Testis (tissue), 5 donors: ENCODE data around the gene RDH11. TPM values are rescaled to one million over a fixed set of nuclear protein-coding genes. Genes with fewer than 3 reads are reported as not detected.

Source experiments
- DNase-seq: peaks from one replicate; pipeline ENCODE4 v3.0.0-alpha.2; 2019
- H3K27ac ChIP-seq, 2 donors: fragments of 200-600 bp; sonication (generic); one replicate each; pipeline ENCODE4 v1.5.1; 2019
- H3K27me3 ChIP-seq: fragments of 200-600 bp; sonication (generic); one replicate; pipeline ENCODE4 v1.5.1; 2019
- H3K36me3 ChIP-seq: fragments of 200-600 bp; sonication (generic); one replicate; pipeline ENCODE4 v1.5.1; 2017; ENCODE audit warnings: low read depth; ENCODE audit errors: missing control alignments
- H3K4me1 ChIP-seq: fragments of 200-600 bp; sonication (generic); one replicate; pipeline ENCODE4 v1.5.1; 2019
- H3K4me3 ChIP-seq, 2 donors: fragments of 200-600 bp; sonication (generic); one replicate each; pipeline ENCODE4 v1.5.1; 2017 to 2019
- H3K9me3 ChIP-seq: fragments of 200-600 bp; sonication (generic); one replicate; pipeline ENCODE4 v1.5.1; 2017
- CTCF ChIP-seq, 3 experiments: fragments of 450-650 bp in 2 of 3; fragments of 200-600 bp in 1 of 3; sonication (generic) in 1 of 3; IDR thresholded peaks; one replicate each; pipeline ENCODE4 v1.5.1; 2016 to 2019; ENCODE audit warnings: antibody characterized with exemption in 3 of 3, mild to moderate bottlenecking in 2 of 3, moderate library complexity in 1 of 3
- POLR2A ChIP-seq: fragments of 450-650 bp; IDR thresholded peaks from one replicate; pipeline ENCODE4 v1.6.1; 2017; ENCODE audit warnings: antibody characterized with exemption, mild to moderate bottlenecking, moderate library complexity
- WGBS, 2 donors: methylation state at CpG; one replicate each; pipeline ENCODE4 v1.1.5; 2018; 5-methylcytosine and 5-hydroxymethylcytosine counted together
- intact Hi-C: fragments of 100-400 bp; cut with DNase I; formaldehyde crosslinking; loops from one replicate; pipeline ENCODE4 v1.15.1; 2023; ENCODE audit warnings: low total_unique reads
- long read RNA-seq, 2 donors: transcript quantifications; one replicate each; lab custom pipeline, GENCODE V29; 2026
- polyA plus RNA-seq: library from polyadenylated mRNA; stranded (reverse); fragments of 350-450 nt; fragmentation: Illumina TruSeq; extraction: RNeasy Lipid Tissue Mini Kit (QIAGEN cat#74804); gene quantifications from one replicate; pipeline ENCODE4 v1.2.3, GENCODE V29; 2014; ENCODE audit warnings: low read depth, low replicate concordance; ENCODE audit not compliant: insufficient read depth
- total RNA-seq, 2 donors: library from RNA; depleted of rRNA; stranded (reverse); fragments of >200 nt; gene quantifications; one replicate each; pipeline ENCODE4 v1.2.3, GENCODE V29; 2016

The RDH11 gene
- total RNA-seq (10 to 100 TPM; 82.4 to 87.5 TPM), polyA plus RNA-seq (63.2 TPM)
- long read RNA-seq, donor 1, transcript RDH11-201 (7 exons, 2,588 nt), result major isoform, 33 of 44 reads
- long read RNA-seq, donor 1, partial matches to known transcripts, result 10 of 44 reads
- long read RNA-seq, donor 1, other reads (novel, unspliced or antisense), result 0 of 44 reads
- long read RNA-seq, donor 2, transcript RDH11-201 (7 exons, 2,588 nt), result major isoform, 28 of 28 reads
- long read RNA-seq, donor 2, partial matches to known transcripts, result 0 of 28 reads
- long read RNA-seq, donor 2, other reads (novel, unspliced or antisense), result 0 of 28 reads

- peak; percentile 95 for DNase-seq
- intact Hi-C loops, result no loop called here
- H3K4me3 ChIP-seq, result peak within 1 kb of the TSS; percentile 78 to 92
- no peaks in the 10 kb centered on the region for H3K4me1 ChIP-seq
- TF ChIP-seq POLR2A (peak; percentile 85), CTCF (IDR thresholded peaks at IDR 0.05) (no peak)
- peak within 1 kb of the TSS; percentile 92 to 93 for H3K27ac ChIP-seq
- H3K27me3 ChIP-seq, result no peaks in the 10 kb centered on the region
- WGBS, 2 donors, result 1% methylated on average over 20 to 25 of the region's 25 CpGs
- H3K36me3 ChIP-seq, result no peaks in the 10 kb centered on the region
- H3K9me3 ChIP-seq, result no peaks in the 10 kb centered on the region
Observed at GRCh38 chr14:67695394-67695949, at the start of gene RDH11. Gene RDH11 (minus strand): TSS chr14:67695764. CDS start chr14:67695703, 61 bp downstream.

- Histone ChIP-seq H3K9me3 (no peaks in the 10 kb centered on the region), H3K4me3 (no peak overlapping the region), H3K36me3 (no peaks in the 10 kb centered on the region), H3K27ac (no peak overlapping the region), H3K4me1 (no peaks in the 10 kb centered on the region), H3K27me3 (no peaks in the 10 kb centered on the region)
- TF ChIP-seq POLR2A, result no peak
- no peak for TF ChIP-seq CTCF (IDR thresholded peaks at IDR 0.05)
- no peak for DNase-seq
- intact Hi-C loops, result no loop called here
- 39 to 45% methylated on average over 2 of the region's 2 CpGs for WGBS, 2 donors
Observed at GRCh38 chr14:67744046-67744445, 48.5 kb upstream of the RDH11 start.

- Histone ChIP-seq H3K27me3 (no peaks in the 10 kb centered on the region), H3K4me1 (no peaks in the 10 kb centered on the region), H3K9me3 (no peaks in the 10 kb centered on the region), H3K27ac (no peak overlapping the region), H3K36me3 (no peaks in the 10 kb centered on the region), H3K4me3 (no peak overlapping the region)
- 68 to 69% methylated on average over 12 of the region's 12 CpGs for WGBS, 2 donors
- intact Hi-C loops, result no loop called here
- TF ChIP-seq POLR2A, result no peak
- TF ChIP-seq CTCF (IDR thresholded peaks at IDR 0.05), result no peak
- no peak for DNase-seq
Observed at GRCh38 chr14:67738740-67739504, 43.4 kb upstream of the RDH11 start.

GRCh38 chr14:67736771-67737170 lies 41.2 kb upstream of the RDH11 start:
- 63 to 70% methylated on average over 4 of the region's 4 CpGs for WGBS, 2 donors
- no peak for TF ChIP-seq CTCF (IDR thresholded peaks at IDR 0.05)
- no peak for TF ChIP-seq POLR2A
- H3K4me1 ChIP-seq, result no peaks in the 10 kb centered on the region
- H3K27ac ChIP-seq, result no peak overlapping the region
- no peaks in the 10 kb centered on the region for H3K36me3 ChIP-seq
- no peaks in the 10 kb centered on the region for H3K27me3 ChIP-seq
- DNase-seq, result no peak
- intact Hi-C loops, result no loop called here
- no peak overlapping the region for H3K4me3 ChIP-seq
- no peaks in the 10 kb centered on the region for H3K9me3 ChIP-seq
